H1 (cell line): ENCODE data around the gene GRIA2. TPM values are rescaled to one million over a fixed set of nuclear protein-coding genes. Genes with fewer than 3 reads are reported as not detected.

ENCODE experiments used
- CTCF ChIA-PET: fragments of 300-600 bp; sonication (Branson Sonifier 250); formaldehyde crosslinking; loops from one replicate; lab custom pipeline; 2021; ENCODE audit not compliant: partially characterized antibody; lab: Charles Lee
- POLR2A ChIA-PET: fragments of 300-600 bp; sonication (Branson Sonifier 250); formaldehyde crosslinking; loops from one replicate; lab custom pipeline; 2021; ENCODE audit warnings: inconsistent platforms; ENCODE audit not compliant: partially characterized antibody; lab: Charles Lee
- DNase-seq, 2 experiments: peaks; one replicate each; pipeline versions ENCODE4 v3.0.0 to v3.0.0-alpha.2; 2010 to 2022; ENCODE audit warnings: low spot score in 2 of 2, low read depth in 1 of 2, mixed read lengths in 1 of 2
- FAIRE-seq: peaks from 2 replicates; lab custom pipeline; 2011; peaks lifted over from hg19 to GRCh38; lab: Jason Lieb, UNC
- H2AFZ ChIP-seq: 2 replicates; pipeline ENCODE4 v1.8.1; 2012; ENCODE audit warnings: low read length, inconsistent platforms
- H2AK5ac ChIP-seq: 2 replicates; pipeline ENCODE4 v1.6.1; 2013; ENCODE audit warnings: low read depth, low read length
- H2BK120ac ChIP-seq: replicated peaks from 2 replicates; pipeline ENCODE3; 2013; ENCODE audit warnings: low read depth, low read length, inconsistent platforms
- H2BK12ac ChIP-seq: 2 replicates; pipeline ENCODE4 v1.6.1; 2013; ENCODE audit warnings: low read depth, low read length
- H2BK15ac ChIP-seq: 2 replicates; pipeline ENCODE4 v1.6.1; 2013; ENCODE audit warnings: low read length
- H2BK20ac ChIP-seq: 2 replicates; pipeline ENCODE4 v1.6.1; 2013; ENCODE audit warnings: low read length
- H2BK5ac ChIP-seq: 2 replicates; pipeline ENCODE4 v1.6.1; 2013; ENCODE audit warnings: low read depth, low read length
- H3K14ac ChIP-seq: 2 replicates; pipeline ENCODE4 v1.6.1; 2013; ENCODE audit warnings: inconsistent platforms; ENCODE audit not compliant: insufficient read length
- H3K18ac ChIP-seq: 2 replicates; pipeline ENCODE4 v1.6.1; 2013; ENCODE audit warnings: low read length; ENCODE audit errors: extremely low read depth
- H3K23ac ChIP-seq: 2 replicates; pipeline ENCODE4 v1.6.1; 2013; ENCODE audit warnings: inconsistent platforms; ENCODE audit not compliant: insufficient read length
- H3K23me2 ChIP-seq: 2 replicates; pipeline ENCODE4 v1.6.1; 2013; ENCODE audit warnings: low read depth, low read length
- H3K27ac ChIP-seq: 2 replicates; pipeline ENCODE4 v1.6.1; 2011; ENCODE audit warnings: low read depth, low read length, inconsistent platforms
- H3K27me3 ChIP-seq, 4 experiments: replicated peaks in 1 of 4; 1 replicate in 1 of 4; 2 replicates in 3 of 4; pipeline versions ENCODE4 v1.6.1 to v1.8.1; 2011 to 2013; ENCODE audit warnings: low read length in 3 of 4, mild to moderate bottlenecking in 3 of 4, inconsistent platforms in 2 of 4, mixed read lengths in 2 of 4, moderate library complexity in 1 of 4; ENCODE audit not compliant: control insufficient read depth in 3 of 4, insufficient read depth in 3 of 4; ENCODE audit errors: extremely low read depth in 1 of 4
- H3K36me3 ChIP-seq, 4 experiments: 2 replicates each; pipeline versions ENCODE4 v1.6.1 to v1.8.1; 2011 to 2013; ENCODE audit warnings: mild to moderate bottlenecking in 4 of 4, low read length in 3 of 4, moderate library complexity in 2 of 4, control low read depth in 1 of 4, inconsistent platforms in 1 of 4; ENCODE audit not compliant: insufficient read depth in 4 of 4, control insufficient read depth in 2 of 4
- H3K4ac ChIP-seq: replicated peaks from 2 replicates; pipeline ENCODE3; 2013; ENCODE audit warnings: low read length, low read depth, mixed read lengths, inconsistent platforms; ENCODE audit not compliant: insufficient read length
- H3K4me1 ChIP-seq, 4 experiments: replicated peaks in 1 of 4; 1 replicate in 1 of 4; 2 replicates in 3 of 4; pipeline versions ENCODE4 v1.6.1 to v1.8.1; 2011 to 2013; ENCODE audit warnings: low read length in 3 of 4, inconsistent platforms in 2 of 4, mixed read lengths in 1 of 4; ENCODE audit not compliant: insufficient read depth in 4 of 4, control insufficient read depth in 3 of 4
- H3K4me2 ChIP-seq, 2 experiments: 2 replicates each; pipeline versions ENCODE4 v1.6.1 to v1.8.1; 2011 to 2013; ENCODE audit warnings: low read depth in 2 of 2, low read length in 2 of 2, control low read depth in 1 of 2, inconsistent platforms in 1 of 2, mild to moderate bottlenecking in 1 of 2; ENCODE audit not compliant: insufficient read depth in 1 of 2
- H3K4me3 ChIP-seq, 4 experiments: fragments of 200-600, 300-600 bp in 1 of 4; sonication (generic), shearing (Covaris generic), sonication (Bioruptor Twin) in 1 of 4; 2 replicates each; pipeline versions ENCODE4 v1.5.1 to v1.8.1; 2011 to 2016; ENCODE audit warnings: low read length in 4 of 4, low read depth in 3 of 4, control low read depth in 2 of 4, inconsistent platforms in 2 of 4, mild to moderate bottlenecking in 2 of 4, mixed read lengths in 1 of 4, moderate library complexity in 1 of 4; ENCODE audit not compliant: insufficient read depth in 2 of 4; ENCODE audit errors: extremely low read depth in 1 of 4
- H3K56ac ChIP-seq: replicated peaks from 2 replicates; pipeline ENCODE3; 2013; ENCODE audit warnings: low read depth, mild to moderate bottlenecking, mixed read lengths, low read length, inconsistent platforms; ENCODE audit not compliant: insufficient read length
- H3K79me1 ChIP-seq: 2 replicates; pipeline ENCODE4 v1.6.1; 2013; ENCODE audit warnings: low read depth, low read length, control low read depth
- H3K79me2 ChIP-seq, 2 experiments: 2 replicates each; pipeline versions ENCODE4 v1.6.1 to v1.8.1; 2012 to 2013; ENCODE audit warnings: low read length in 2 of 2, mild to moderate bottlenecking in 2 of 2, inconsistent platforms in 1 of 2; ENCODE audit not compliant: insufficient read depth in 2 of 2, control insufficient read depth in 1 of 2
- H3K9ac ChIP-seq, 4 experiments: replicated peaks in 1 of 4; 1 replicate in 1 of 4; 2 replicates in 3 of 4; pipeline versions ENCODE4 v1.6.1 to v1.8.1; 2011 to 2013; ENCODE audit warnings: low read depth in 3 of 4, low read length in 3 of 4, control low read depth in 2 of 4, mild to moderate bottlenecking in 2 of 4, moderate library complexity in 2 of 4, inconsistent platforms in 1 of 4; ENCODE audit errors: extremely low read depth in 1 of 4
- H3K9me3 ChIP-seq, 2 experiments: 2 replicates each; pipeline versions ENCODE4 v1.6.1 to v1.8.1; 2012 to 2013; ENCODE audit warnings: mild to moderate bottlenecking in 2 of 2, moderate library complexity in 2 of 2, control low read depth in 1 of 2, inconsistent platforms in 1 of 2, low read depth in 1 of 2, low read length in 1 of 2, mixed read lengths in 1 of 2; ENCODE audit not compliant: insufficient read depth in 2 of 2
- H4K20me1 ChIP-seq, 2 experiments: replicated peaks in 1 of 2; 2 replicates each; pipeline versions ENCODE3 to v1.8.1; 2011 to 2013; ENCODE audit warnings: inconsistent platforms in 2 of 2, low read length in 2 of 2, mild to moderate bottlenecking in 1 of 2; ENCODE audit not compliant: insufficient read depth in 2 of 2, control insufficient read depth in 1 of 2
- H4K5ac ChIP-seq: 2 replicates; pipeline ENCODE4 v1.6.1; 2013; ENCODE audit warnings: low read length, low read depth, mixed read lengths, inconsistent platforms; ENCODE audit not compliant: insufficient read length
- H4K8ac ChIP-seq: 2 replicates; pipeline ENCODE4 v1.8.0; 2013; ENCODE audit warnings: mild to moderate bottlenecking, moderate library complexity, low read length, inconsistent platforms; ENCODE audit not compliant: insufficient read depth; ENCODE audit errors: extremely low read depth
- H4K91ac ChIP-seq: replicated peaks from 2 replicates; pipeline ENCODE3; 2013; ENCODE audit warnings: low read length, mixed read lengths, inconsistent platforms; ENCODE audit not compliant: insufficient read length
- GABPA ChIP-seq: IDR thresholded peaks from 2 replicates; pipeline ENCODE4 v1.6.1; 2011; ENCODE audit warnings: mild to moderate bottlenecking, low read length, moderate library complexity, borderline replicate concordance; ENCODE audit not compliant: insufficient read depth
- WGBS, 2 experiments: shearing (Covaris generic) in 1 of 2; methylation state at CpG; one replicate each; pipeline versions ENCODE4 v1.1.6 to v1.1.7; 2013 to 2015; ENCODE audit warnings: low lambda C conversion rate in 2 of 2, mixed read lengths in 2 of 2, inconsistent platforms in 1 of 2, low coverage in 1 of 2, missing lambda C conversion rate in 1 of 2; ENCODE audit not compliant: insufficient replicate concordance in 2 of 2, insufficient coverage in 1 of 2, insufficient read length in 1 of 2; ENCODE audit errors: extremely low coverage in 1 of 2, missing lambda C conversion rate in 1 of 2; 5-methylcytosine and 5-hydroxymethylcytosine counted together
- polyA plus RNA-seq, 7 experiments: library from polyadenylated mRNA; depleted of rRNA in 3 of 7; stranded (reverse) in 5 of 7; unstranded in 2 of 7; fragments of >200 nt in 5 of 7; fragments of 200-250 nt in 2 of 7; gene quantifications; 1 replicate in 5 of 7; 2 replicates in 1 of 7; 4 replicates in 1 of 7; pipeline versions ENCODE4 v1.2.1 to v1.2.3, GENCODE V29; 2011 to 2013; ENCODE audit warnings: missing spikeins in 2 of 7, mixed read lengths in 2 of 7
- total RNA-seq: library from RNA; stranded (reverse); fragmentation: NEBNext Ultra II Directional; extraction: Animal tissue kit (Norgen Biotek cat#: 25700); gene quantifications from 2 replicates; pipeline ENCODE4 v1.2.1, GENCODE V29; 2021

Gene GRIA2
- total and polyA plus RNA-seq, 2 of the 8 experiments (the other 6 are each of a cell fraction or from before 2014, with no cell fraction given): not detected

GRCh38 chr4:157287445-157287844, 66.9 kb downstream of the GRIA2 start:
- Histone ChIP-seq H3K18ac (no peak overlapping the region), H4K5ac (no peak overlapping the region), H3K23ac (no peak overlapping the region), H3K9ac (no peak overlapping the region), H3K27me3 (no peaks in the 10 kb centered on the region), H3K4me2 (no peak overlapping the region), H3K23me2 (no peaks in the 10 kb centered on the region; the same call in 1 of the 2 replicates), H2BK20ac (no peak overlapping the region), H2BK120ac (no peak overlapping the region), H3K9me3 (no peaks in the 10 kb centered on the region), H2BK15ac (no peak overlapping the region), H4K20me1 (no peaks in the 10 kb centered on the region), H3K27ac (no peak overlapping the region), H4K91ac (no peak overlapping the region), H2AK5ac (no peak overlapping the region), H2AFZ (no peak overlapping the region), H3K4me1 (no peaks in the 10 kb centered on the region), H2BK5ac (no peak overlapping the region), H2BK12ac (no peak overlapping the region), H3K79me2 (no peaks in the 10 kb centered on the region), H3K4me3 (no peak overlapping the region), H3K36me3 (no peaks in the 10 kb centered on the region), H3K14ac (no peak overlapping the region), H3K4ac (no peak overlapping the region), H4K8ac (no peak overlapping the region), H3K56ac (no peak overlapping the region), H3K79me1 (no peaks in the 10 kb centered on the region)
- POLR2A ChIA-PET: no interaction called here
- FAIRE-seq (no peak), DNase-seq (no peak)
- CTCF ChIA-PET: interaction anchor here (1.6 kb wide), 1 partner anchor 66 kb away, joined by 3 read pairs; no protein-coding TSS in a partner anchor
- WGBS, 2 experiments: 85% methylated on average over 4 of the region's 4 CpGs; no CpG with 5 or more reads in 1 of the 2 experiments
- TF ChIP-seq GABPA: no peak
